ENCODE results near the gene PTTG1IP.

The PTTG1IP gene

GRCh38 chr21:44890338-44890931 lies 16.9 kb upstream of the PTTG1IP start:
- TF ChIP-seq CTCF (IDR thresholded peaks at IDR 0.05; ENCODE audit: low read length, missing control alignments), result no peak
- no peak for DNase-seq (ENCODE audit: low read depth)
- H3K4me3 ChIP-seq (replicated peaks; ENCODE audit: low read depth, low read length), result no peak overlapping the region

GRCh38 chr21:44889625-44890337 lies 16.3 kb upstream of the PTTG1IP start:
- TF ChIP-seq CTCF (IDR thresholded peaks at IDR 0.05; ENCODE audit: low read length, missing control alignments), result no peak
- H3K4me3 ChIP-seq (replicated peaks; ENCODE audit: low read depth, low read length), result no peak overlapping the region
- DNase-seq (ENCODE audit: low read depth), result no peak

- DNase-seq (ENCODE audit: low read depth), result no peak
- TF ChIP-seq CTCF (IDR thresholded peaks at IDR 0.05; ENCODE audit: low read length, missing control alignments), result no peak
These were observed 15.4 kb upstream of the PTTG1IP start for GRCh38 chr21:44888581-44889550.

GRCh38 chr21:44887807-44888580 lies 14.5 kb upstream of the PTTG1IP start:
- no peak for TF ChIP-seq CTCF (IDR thresholded peaks at IDR 0.05; ENCODE audit: low read length, missing control alignments)
- DNase-seq (ENCODE audit: low read depth), result no peak
- no peak overlapping the region for H3K4me3 ChIP-seq (replicated peaks; ENCODE audit: low read depth, low read length)

More at GRCh38 chr21:44888581-44889550, 15.4 kb upstream of the PTTG1IP start:
- H3K4me3 ChIP-seq (replicated peaks; ENCODE audit: low read depth, low read length), result no peak overlapping the region

- no peak for DNase-seq (ENCODE audit: low read depth)
- no peak overlapping the region for H3K4me3 ChIP-seq (replicated peaks; ENCODE audit: low read depth, low read length)
- TF ChIP-seq CTCF (IDR thresholded peaks at IDR 0.05; ENCODE audit: low read length, missing control alignments), result no peak
These were observed 13.8 kb upstream of the PTTG1IP start for GRCh38 chr21:44887126-44887806.
